ENCODE results near the gene MTRR. TPM values are rescaled to one million over a fixed set of nuclear protein-coding genes. Genes with fewer than 3 reads are reported as not detected.

Gene MTRR
- total and polyA plus RNA-seq, 12 donors, result 9.3 to 66.0 (median 38.2) TPM

- Histone ChIP-seq H3K4me3 (no peak overlapping the region), H3K27ac (no peak overlapping the region), H3K4me1 (replicated peaks in 1 of 2) (peaks cover 6 to 24% of the 10 kb centered on the region in 2 donors), H3K36me3 (replicated peaks in 1 of 2) (peaks cover 0 to 53% of the 10 kb centered on the region in 2 donors), H3K27me3 (no peaks in the 10 kb centered on the region), H3K9me3 (replicated peaks in 1 of 3) (no peaks in the 10 kb centered on the region)
- no peak for DNase-seq
- intact Hi-C loops (cut with DNase I), result no loop called here
- TF ChIP-seq CTCF (IDR thresholded peaks at IDR 0.05) (no peak), POLR2A (IDR thresholded peaks at IDR 0.05) (no peak)
Observed at GRCh38 chr5:7878381-7878873, 9.5 kb downstream of the MTRR start.

GRCh38 chr5:7881091-7881490 lies 12.1 kb downstream of the MTRR start:
- H3K36me3 ChIP-seq (replicated peaks in 1 of 2), result peaks cover 0 to 61% of the 10 kb centered on the region in 2 donors
- no peaks in the 10 kb centered on the region for H3K27me3 ChIP-seq
- H3K4me1 ChIP-seq (replicated peaks in 1 of 2), result peaks cover 6 to 24% of the 10 kb centered on the region in 2 donors
- TF ChIP-seq POLR2A (IDR thresholded peaks at IDR 0.05) (no peak), CTCF (IDR thresholded peaks at IDR 0.05) (no peak)
- H3K9me3 ChIP-seq (replicated peaks in 1 of 3), result no peaks in the 10 kb centered on the region
- DNase-seq, result no peak
- WGBS, 4 donors, result 89 to 94% (median 92%) methylated on average over 4 of the region's 4 CpGs
- H3K27ac ChIP-seq, result no peak overlapping the region
- H3K4me3 ChIP-seq, result no peak overlapping the region
- intact Hi-C loops (cut with DNase I), result no loop called here

- no peak overlapping the region for H3K27ac ChIP-seq
- peaks cover 0 to 57% of the 10 kb centered on the region in 2 donors for H3K36me3 ChIP-seq (replicated peaks in 1 of 2)
- H3K9me3 ChIP-seq (replicated peaks in 1 of 3), result no peaks in the 10 kb centered on the region
- no peaks in the 10 kb centered on the region for H3K27me3 ChIP-seq
- H3K4me1 ChIP-seq (replicated peaks in 1 of 2), result peaks cover 6 to 22% of the 10 kb centered on the region in 2 donors
- no peak overlapping the region for H3K4me3 ChIP-seq
- intact Hi-C loops (cut with DNase I), result no loop called here
- WGBS, 4 donors, result 94 to 99% (median 94%) methylated on average over 2 of the region's 2 CpGs
- TF ChIP-seq CTCF (IDR thresholded peaks at IDR 0.05) (no peak), POLR2A (IDR thresholded peaks at IDR 0.05) (no peak)
- no peak for DNase-seq
Observed at GRCh38 chr5:7881816-7882215, 12.9 kb downstream of the MTRR start.

- no peak overlapping the region for H3K4me3 ChIP-seq
- no peaks in the 10 kb centered on the region for H3K27me3 ChIP-seq
- no peak for DNase-seq
- peaks cover 0 to 58% of the 10 kb centered on the region in 2 donors for H3K36me3 ChIP-seq (replicated peaks in 1 of 2)
- TF ChIP-seq POLR2A (IDR thresholded peaks at IDR 0.05), result no peak
- no peak for TF ChIP-seq CTCF (IDR thresholded peaks at IDR 0.05)
- 88 to 89% (median 88%) methylated on average over 4 of the region's 4 CpGs for WGBS, 4 donors
- peaks cover 4 to 11% of the 10 kb centered on the region in 2 donors for H3K4me1 ChIP-seq (replicated peaks in 1 of 2)
- intact Hi-C loops (cut with DNase I), result no loop called here
- H3K9me3 ChIP-seq (replicated peaks in 1 of 3), result no peaks in the 10 kb centered on the region
- H3K27ac ChIP-seq, result no peak overlapping the region
Observed at GRCh38 chr5:7882926-7883325, 14.0 kb downstream of the MTRR start.

Data from adrenal gland (tissue), 12 donors.